CD4-positive, alpha-beta T cell treated with Interleukin-4 for 4 hours (primary cell): ENCODE results near the gene BCL3.

Source experiments
- DNase-seq: peaks from one replicate; pipeline ENCODE4 v3.0.0-alpha.2; 2020

BCL3 gene

GRCh38 chr19:44744871-44745332, 3.6 kb upstream of the BCL3 start:
- no peak for DNase-seq

DNA sequence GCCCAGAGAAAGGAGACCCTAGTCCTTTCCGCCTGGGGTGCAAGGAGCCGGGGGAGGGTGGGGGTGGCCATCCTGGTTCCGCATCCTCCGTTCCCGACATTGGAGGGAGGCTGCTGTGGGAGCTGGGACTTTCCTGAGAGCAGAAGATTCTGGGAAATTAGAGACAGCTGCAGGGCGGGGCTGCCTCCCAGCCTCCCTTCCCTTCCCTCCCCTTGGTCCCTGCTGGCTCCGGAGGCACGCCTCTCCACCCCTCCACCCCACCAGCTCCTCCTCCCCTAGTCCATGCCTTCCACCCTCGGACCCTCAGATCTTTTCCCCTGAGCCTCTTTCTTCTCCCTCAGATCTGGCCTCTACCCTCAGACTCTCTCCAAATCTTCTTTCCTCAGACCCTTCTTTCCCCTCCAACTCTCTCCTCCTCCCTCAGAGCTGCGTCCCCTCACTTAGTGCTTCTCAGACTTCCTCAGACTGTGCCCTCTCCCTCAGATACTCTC, 3.1 kb upstream of the BCL3 start:
- DNase-seq = no peak

DNA sequence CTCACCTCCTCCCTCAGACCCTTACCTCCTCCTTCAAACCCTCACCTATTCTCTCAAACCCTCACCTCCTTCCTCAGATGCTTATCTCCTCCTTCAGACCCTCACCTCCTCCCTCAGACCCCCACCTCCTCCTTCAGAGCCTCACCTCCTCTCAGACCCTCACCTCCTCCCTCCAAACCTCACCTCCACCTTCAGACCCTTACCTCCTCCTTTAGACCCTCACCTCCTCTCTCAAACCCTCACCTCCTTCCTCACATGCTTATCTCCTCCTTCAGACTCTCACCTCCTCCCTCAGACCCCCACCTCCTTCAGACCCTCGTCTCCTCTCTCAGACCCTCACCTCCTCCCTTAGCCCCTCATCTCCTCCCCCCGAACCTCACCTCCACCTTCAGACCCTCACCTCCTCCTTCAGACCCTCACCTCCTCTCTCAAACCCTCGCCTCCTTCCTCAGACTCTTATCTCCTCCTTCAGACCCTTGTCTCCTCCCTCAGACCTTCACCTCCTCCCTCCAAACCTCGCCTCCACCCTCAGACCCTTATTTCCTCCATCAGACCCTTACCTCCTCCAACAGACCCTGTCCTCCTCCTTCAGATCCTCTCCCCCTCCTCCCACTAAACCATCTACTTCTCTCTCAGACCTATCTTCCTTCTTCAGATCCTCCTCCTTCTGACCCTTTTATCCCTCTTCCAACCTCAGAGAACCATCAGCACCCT, 2.5 kb upstream of the BCL3 start:
- DNase-seq = no peak

- no peak for DNase-seq
Observed at GRCh38 chr19:44746616-44746945, 1.9 kb upstream of the BCL3 start.

GRCh38 chr19:44746946-44747738, 1.4 kb upstream of the BCL3 start:
- DNase-seq = peak; percentile 95

DNA sequence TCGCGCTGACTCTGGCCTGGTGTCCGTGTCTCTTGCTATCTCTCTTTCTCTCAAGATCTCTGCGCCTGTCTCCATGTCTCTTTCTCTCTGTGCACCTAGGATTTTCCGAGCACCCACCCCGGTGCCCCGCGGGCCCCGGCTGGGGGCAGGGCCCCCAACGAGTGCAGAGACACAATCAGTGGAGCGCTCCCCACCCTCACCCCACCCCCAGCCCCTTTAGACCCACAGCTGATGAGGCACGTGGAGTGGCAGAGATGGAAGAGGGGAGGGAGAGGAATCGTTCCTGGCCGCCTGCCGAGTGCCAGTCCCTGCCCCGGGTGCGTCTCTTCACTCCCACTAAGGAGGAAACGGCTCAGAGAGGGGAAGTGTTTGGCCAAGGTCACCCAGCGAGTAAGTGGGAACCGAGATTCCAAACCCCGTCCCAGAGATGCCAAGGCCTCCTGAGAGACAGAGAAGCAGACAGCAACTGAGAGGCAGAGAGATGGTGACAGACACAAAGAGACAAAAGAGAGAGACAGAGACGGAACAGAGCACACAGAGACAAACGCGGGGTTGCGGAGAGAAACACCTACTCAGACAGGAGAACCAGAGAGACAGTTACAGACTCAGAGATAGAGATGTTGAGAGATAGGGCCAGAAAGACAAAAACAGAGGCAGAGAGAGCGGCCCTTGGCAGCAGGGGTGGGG, 626 bp upstream of the BCL3 start:
- no peak for DNase-seq

GRCh38 chr19:44749292-44749691, 784 bp downstream of the BCL3 start:
- no peak for DNase-seq

DNA sequence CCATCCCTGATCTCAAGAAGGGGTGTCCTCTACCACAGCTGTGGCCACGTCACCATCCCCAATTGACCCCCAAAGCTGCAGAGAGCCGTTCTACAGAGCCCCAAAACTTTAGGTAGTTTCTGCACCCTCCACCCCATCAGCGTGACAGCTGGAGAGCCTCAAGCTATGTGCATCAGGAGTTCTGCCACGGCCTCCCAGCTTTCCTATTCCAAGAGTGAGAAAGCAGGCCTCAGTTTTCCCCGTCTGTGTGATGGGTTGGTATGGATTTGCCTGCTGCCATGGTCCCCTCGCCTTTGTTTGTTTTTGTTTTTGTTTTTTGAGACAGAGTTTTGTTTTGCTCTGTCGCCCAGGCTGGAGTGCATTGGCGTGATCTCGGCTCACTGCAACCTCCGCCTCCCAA, 1.5 kb downstream of the BCL3 start:
- no peak for DNase-seq

- no peak for DNase-seq
Observed at GRCh38 chr19:44752123-44752815, 3.8 kb downstream of the BCL3 start.

DNA sequence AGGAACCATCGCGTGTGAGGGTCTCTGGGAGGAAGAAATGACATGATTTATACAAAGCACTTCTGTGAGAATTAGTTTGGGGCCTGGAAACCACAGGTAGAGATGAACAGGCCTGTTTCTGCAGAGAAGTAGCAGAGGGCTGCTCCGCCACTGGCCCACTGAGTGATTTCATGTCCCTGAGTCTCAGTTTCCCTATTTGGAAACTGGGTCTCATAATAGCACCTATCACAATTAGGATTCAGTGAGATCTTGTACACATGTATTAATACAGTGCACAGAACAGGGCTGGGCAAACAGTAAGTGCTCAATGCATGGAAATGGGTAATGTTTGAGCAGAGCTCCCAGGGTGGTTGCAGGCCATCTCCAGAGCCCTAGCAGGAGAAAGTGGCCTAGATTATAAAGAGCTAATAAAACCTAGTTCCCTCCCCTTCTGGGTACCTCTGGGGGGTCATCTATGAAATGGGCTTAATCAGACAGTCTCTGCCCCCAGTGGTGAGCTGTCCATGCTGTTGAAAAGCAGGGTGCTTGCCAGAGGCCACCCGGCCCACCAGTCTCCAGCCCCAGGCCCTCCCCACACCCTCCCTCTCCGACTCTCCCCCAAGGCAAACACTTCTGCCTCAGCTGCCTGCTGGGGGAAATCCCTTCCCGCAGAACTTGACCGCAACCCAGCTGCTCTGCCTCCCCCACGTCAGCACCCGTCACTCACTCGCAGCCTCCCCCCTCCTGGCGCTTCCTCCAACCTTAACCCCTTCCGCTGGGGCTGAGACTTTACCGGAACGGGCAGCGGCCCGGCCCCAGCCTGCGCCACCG, 4.5 kb downstream of the BCL3 start:
- peak; percentile 94 for DNase-seq

GRCh38 chr19:44753626-44753931, 5.1 kb downstream of the BCL3 start:
- no peak for DNase-seq

GRCh38 chr19:44753932-44754749, 5.6 kb downstream of the BCL3 start:
- DNase-seq = peak; percentile 59

DNA sequence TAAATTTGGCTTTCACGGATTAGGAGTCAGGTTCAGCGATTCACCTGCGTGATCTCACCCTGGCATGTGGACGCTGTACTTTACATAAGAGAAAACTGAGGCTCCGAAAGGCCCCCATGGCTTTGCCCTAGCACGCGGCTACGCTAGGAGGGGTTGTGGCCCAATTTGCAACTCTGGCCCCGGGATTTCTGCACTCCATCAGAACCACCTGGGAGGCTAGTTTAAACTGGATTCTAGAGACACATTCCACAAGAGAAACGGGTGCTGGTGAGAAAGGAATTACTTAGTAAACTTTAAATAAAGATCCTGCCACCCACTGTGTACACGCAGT, 6.2 kb downstream of the BCL3 start:
- no peak for DNase-seq

DNA sequence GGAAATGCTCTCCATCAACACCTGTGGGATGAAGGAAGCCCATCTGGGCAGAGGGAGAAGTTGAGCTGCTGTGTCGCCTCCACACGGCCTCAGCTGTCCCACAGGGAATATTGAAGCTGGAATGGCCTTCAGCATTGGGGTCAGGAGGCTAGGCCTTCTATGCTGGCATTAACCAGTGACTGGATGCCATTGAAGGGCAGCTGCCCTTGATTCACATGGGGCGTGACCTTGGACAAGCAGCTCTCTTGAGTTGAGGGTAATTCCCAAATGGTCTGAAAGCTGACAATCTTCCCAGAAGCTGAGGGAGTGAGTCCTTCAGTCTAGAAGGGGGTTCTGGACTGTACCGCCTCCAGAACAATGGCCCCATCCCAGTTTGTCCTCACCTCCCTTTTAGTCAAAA, 6.7 kb downstream of the BCL3 start:
- no peak for DNase-seq

- DNase-seq = no peak
Observed at GRCh38 chr19:44756089-44756562, 7.6 kb downstream of the BCL3 start.

- DNase-seq = no peak
Observed at GRCh38 chr19:44757057-44757734, 8.7 kb downstream of the BCL3 start.

DNA sequence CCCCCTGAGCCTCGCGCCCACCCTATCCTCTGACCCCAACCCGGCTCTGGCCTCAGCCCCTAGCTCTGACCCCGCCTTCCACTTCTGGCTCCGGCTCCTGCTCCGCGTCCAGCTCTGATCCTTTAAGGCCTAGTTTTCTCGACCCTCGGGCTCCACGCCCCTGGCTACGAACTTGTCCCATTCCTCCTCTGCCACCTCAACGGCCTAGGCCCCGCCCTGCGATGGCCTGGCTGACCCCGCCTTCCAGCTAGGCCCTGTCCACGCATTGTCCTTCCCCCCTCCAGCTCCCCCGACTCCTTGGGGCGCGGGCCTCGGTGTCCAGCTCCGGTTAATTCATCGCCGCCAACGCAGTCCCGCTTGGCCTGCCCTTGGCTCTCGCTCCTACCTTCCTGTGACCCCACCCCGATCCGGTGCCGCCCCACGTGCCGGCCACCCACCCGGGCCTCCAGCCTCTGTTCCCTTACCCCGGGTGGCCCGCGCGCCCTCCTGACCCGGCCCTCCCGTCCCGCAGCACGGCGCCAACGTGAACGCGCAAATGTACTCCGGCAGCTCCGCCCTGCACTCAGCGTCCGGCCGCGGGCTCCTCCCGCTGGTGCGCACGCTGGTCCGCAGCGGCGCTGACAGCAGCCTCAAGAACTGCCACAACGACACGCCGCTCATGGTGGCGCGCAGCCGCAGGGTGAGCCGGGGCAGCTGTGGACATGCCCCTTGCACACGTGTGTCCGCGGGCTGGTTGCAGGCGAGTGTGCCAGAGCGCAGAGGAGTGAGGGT, 9.4 kb downstream of the BCL3 start:
- DNase-seq = no peak

GRCh38 chr19:44758596-44758995, 10.1 kb downstream of the BCL3 start:
- DNase-seq = no peak

DNA sequence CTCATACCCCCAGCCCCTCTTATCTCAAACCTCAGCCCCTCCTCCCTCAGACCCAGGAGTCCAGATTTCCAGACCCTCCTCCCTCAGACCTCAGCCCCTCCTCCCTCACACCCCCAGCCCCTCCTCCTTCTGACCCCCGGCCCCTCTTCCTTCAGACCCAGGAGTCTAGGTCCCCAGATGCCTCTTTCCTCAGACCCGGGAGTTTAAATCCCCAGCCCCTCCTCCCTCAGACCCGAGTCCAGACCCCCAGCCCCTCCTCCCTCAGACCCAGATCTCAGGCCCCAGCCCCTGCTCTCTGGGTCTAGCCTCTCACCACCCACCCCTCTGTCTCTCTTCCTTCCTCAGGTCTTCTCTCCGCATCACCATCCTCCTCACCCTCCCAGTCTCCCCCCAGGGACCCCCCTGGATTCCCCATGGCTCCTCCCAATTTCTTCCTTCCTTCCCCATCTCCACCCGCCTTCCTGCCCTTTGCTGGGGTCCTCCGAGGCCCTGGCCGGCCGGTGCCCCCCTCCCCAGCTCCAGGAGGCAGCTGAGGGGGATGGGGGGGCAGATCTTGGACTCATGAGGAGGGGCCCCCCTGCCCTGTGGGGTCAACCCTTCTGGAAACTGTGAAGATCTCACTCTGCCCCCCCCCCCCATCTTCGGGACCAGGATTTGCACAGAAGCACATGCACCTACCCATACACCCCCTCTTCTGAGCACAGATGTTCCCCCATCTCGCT, 10.7 kb downstream of the BCL3 start:
- no peak for DNase-seq
